Epidermal melanocyte (primary cell): Measurements from ENCODE around the gene EID1.

ENCODE experiments used
- DNase-seq: peaks from one replicate; pipeline ENCODE4 v3.0.0; 2011; ENCODE audit warnings: low spot score; ENCODE audit not compliant: insufficient read length

EID1 gene

DNA sequence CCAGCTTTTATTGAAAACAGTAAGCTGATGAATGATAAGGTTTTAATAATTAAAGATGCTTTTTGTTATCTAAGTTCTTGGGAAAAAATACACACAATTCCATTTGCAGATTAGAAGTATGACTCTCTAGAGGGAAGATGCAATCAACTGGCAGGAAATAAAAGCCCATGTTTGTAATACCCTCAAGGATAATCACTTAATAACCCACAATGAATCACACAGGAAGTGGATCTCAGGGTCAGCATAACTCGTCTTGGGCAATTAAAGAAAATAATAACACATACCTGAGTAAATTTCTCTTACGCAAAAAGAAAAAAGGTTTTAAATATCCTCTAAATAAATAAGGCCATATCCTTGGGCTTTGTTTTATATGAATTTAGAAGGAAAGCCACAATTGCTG, 9.4 kb upstream of the EID1 start:
- peak; percentile 42 for DNase-seq

DNA sequence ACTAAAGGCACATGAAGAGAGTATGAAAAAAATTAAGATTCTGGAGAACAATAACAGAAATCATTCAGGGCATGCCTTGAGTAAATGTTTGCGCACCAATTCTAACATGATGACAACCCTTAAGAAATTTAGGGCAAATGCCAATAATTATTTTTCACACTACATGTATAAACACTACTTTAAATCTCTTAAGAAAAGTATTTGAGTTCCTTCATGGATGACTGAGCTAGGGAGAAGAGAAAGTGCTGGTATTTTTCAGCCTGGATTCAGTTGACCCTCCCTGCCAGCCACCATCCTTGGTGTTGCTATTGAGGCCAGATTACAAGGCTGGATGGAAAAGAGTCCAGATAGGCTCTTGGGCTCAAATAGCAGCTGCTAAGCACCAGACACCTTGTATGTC, 8.0 kb upstream of the EID1 start:
- DNase-seq: no peak

DNA sequence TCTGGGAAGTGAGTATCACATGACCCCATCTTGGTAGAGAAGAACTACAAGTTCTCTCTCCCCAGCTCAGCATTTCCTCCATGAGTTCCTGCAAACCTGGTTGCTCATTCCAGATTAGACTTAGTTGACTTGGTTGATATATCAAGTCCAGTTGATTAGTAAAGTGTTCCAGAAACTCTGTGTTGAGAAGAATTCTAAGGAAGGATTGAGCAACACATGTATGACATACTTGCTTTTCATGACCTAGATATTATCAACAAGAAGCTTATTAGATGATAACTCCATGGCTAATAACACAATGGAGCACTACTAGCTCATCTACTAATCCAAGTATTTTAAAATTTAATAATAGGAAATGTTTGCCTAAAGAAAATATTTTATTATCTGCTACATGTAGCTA, 6.4 kb upstream of the EID1 start:
- no peak for DNase-seq

DNA sequence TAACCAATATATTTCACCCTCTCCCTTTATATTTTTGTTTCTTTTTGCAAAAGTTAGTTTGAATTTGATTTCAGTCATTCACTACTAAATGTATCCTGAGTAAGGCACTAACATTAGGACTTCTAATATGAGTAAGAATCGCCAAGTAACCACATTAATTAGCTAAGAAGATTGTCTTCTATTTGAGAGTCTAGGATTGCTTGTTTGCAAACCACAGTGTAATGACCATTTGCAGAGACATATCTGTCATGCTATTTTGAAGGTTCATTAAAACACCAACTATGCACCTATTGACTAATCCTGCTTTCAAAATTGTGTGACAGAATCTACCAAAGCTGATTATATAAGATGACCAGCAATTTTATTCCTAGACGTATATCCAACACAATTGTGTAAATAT, 5.3 kb upstream of the EID1 start:
- no peak for DNase-seq

DNA sequence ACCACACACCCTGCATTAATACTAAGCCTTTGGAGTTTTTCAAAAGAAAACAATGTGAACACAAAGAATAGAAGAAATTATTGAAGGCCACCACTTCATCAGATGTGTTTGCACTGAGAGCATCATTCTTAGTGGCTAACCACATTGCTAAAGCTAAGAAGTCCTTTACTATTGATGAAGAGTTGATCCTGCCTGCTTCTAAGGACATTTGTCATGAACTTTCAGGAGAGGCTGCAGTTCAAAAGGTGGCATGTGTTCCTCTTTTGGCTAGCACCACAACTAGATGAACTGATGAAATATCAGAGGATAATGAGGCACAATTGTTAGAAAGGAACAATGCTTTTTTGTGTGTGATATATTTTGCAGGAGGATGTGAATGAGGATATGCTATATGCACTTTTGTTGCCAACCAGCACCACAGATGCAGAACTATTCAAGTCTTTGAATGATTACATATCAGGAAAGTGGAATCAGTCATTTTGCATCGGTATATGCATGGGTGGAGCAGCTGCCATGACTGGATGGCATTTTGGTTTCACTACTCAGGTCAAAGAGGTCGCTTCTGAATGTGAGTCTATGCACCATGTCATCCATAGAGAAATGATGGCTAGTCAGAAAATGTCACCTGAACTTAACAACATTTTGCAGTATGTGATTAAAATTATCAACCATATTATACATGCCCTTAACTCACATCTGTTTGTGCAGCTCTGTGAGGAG, 2.5 kb upstream of the EID1 start:
- no peak for DNase-seq

- DNase-seq: no peak
Measured at GRCh38 chr15:48876057-48876456, 1.9 kb upstream of the EID1 start.

DNA sequence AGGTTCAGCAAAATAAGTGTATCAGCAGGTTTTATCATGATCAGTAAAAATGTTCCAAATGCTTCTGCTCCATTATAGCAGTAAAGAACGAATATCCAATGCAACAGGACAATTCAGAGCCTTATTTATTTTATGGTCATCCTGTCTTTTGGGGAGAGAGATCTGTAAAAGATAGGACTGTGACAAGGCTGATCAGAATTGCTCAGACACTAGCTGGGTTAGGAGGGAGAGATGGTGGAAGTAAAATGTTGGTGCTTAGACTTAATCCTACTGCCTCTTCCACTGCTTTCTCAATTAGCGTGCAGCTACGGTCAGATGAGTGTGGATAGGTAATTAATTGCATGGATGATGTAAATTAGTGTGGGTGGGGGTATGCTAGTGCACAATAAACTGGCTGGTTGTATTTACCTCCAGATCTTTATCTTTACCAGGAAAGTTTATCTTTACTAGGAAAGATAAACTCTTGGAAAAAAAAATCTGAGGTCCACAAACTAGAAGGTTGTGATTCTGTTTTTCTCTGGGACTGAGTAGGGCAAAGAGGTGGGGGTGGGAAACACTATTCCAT, 2.2 kb downstream of the EID1 start:
- no peak for DNase-seq

GRCh38 chr15:48883699-48884098, 5.8 kb downstream of the EID1 start:
- DNase-seq: no peak

GRCh38 chr15:48887144-48887543, 9.2 kb downstream of the EID1 start:
- no peak for DNase-seq

GRCh38 chr15:48888191-48888590, 10.3 kb downstream of the EID1 start:
- no peak for DNase-seq

DNA sequence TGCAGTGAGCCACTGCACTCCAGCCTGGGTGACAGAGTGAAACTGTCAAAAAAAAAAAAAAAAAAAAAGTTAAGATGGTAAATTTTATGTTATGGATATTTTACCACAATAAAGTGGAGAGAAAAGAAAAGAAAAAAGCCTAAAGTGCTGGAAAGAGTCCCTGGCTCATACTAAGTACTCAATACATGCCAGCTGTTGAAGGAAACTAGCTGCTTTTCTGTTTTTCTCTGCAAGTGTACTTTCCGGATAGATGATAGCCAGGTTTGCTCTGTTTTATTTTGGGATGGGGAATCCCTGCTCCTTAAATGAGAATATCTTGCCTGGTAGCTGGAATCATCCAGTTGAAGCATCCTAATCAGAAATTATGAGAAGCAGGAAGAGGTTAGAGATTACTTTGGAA, 10.9 kb downstream of the EID1 start:
- DNase-seq: no peak

DNA sequence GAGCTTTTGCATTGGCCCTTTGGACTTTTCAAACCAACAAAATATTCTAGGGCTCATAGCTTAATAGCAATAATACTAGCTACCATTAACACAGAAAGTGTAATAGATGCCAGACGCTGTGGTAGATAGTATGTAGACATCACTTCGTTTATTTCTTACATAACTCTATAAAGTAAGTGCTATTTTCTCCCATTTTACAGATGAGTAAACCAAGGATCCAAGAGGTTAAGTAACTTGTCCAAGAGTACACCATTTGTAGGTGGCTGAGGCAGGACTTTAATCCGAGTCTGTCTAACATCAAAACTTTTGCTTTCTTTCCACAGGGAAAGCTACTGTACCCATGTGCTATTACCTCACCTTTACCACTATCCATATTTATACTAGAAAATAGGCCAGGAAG, 12.0 kb downstream of the EID1 start:
- DNase-seq: no peak

DNA sequence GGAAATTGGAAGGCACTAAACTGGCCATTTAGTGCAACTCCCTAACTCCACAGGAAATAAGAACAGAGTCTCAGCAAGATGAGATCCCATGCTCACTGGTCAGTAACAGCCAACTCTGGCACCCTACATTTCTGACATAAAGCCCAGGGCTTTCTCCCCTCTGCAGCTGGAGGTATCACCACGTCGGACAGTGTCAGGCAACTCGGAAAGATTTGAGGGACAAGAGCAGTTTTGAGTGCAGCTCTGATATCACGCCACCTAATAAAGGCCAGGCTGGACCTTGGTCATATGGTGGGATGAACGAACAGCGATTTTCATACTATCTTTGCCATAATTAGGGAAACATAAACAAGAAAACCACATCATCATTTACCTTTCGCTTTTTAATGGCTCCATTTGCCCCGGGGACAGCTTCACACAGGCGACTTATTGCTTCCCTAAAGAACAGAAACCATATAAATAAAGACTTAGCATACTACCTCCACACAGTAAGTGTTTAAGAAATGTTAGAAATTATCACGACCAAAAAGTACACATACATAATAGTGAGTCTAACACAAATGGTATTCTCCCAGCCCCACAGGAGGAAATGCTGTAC, 12.5 kb downstream of the EID1 start:
- DNase-seq: no peak

DNA sequence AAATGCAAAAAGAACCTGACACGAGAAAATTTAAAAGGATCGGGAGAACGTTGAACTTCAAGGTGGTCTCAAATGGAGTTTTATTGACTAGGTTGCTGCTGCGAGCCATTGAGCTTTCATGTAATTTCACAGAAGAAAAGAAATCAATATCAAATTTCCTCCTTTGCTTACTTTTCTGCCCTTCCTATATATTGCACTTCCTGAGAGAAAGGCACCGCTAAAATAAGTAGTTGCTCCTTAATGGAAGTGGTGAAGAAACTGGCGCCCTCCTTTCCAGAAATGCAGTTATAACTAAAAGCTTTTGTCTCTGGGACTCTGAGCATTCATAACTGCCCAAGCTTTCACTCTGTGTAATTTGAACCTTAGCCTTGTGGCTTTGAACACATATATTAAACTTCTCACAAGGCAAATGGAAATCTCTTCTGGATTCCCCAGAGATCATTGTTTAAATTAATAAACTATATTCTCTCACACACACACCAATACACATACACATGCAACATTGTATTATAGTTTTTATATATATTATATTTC, 13.4 kb downstream of the EID1 start:
- DNase-seq: no peak

DNA sequence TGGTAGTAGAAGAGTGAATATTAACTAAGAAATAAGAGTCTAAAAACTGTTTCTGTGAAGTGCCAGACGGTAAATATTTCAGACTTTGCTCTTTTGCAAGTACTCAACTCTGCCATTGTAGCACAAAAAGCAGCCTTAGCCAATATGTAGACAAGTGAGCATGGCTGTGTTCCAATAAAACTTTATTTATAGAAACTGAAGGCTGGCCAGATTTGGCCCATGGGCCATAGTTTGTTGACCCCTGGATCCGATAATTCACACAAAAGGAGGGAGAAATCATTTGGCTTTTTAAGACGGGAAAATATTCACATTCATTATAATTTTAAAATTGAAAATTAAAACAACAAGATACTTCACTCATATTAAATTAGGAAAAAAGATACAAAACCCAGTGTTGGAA, 15.4 kb downstream of the EID1 start:
- no peak for DNase-seq

DNA sequence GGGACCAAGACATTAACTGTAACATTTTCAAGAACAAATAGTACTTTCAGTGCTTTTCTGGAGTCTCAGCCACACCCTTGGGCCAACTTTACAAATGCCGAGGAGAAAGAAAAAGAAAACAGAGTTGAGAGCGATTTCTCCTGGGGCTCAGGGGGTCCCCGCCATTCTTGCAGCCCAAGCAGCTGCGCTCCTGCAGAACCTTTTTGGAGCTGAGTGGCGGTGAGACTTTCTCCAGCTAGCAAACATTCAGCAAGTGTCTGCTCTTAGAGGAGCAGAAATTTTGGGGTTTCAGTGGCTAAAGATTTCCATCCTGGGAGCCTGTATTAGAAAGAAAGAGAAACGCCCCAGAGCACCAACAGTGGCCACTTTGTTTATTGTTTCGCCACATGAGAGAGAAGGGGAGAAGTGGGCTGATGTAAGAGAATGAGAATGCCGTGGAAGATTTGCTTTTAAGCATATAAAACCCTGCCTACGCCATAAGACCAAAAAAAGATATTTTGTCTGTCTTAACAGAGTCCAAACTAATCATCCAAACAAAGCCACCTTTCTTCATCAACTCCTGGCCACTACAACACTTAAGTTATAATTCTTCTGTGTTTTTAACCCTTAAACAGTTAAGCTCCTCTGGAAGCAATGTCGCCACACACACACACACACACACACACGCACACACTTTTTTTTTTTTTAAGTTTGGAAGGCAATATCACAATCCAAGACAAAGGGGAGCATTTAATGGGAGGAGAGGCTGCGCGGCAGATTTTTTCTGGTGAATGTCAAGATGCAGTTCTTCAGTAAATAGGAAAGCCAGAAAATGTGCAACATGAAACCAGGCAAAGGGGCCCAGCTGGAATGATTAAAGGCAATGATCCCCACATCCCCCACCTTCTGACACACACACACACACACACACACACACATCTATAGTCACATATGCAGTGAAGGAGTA, 19.2 kb downstream of the EID1 start:
- peak; percentile 52 for DNase-seq

- DNase-seq: no peak
Measured at GRCh38 chr15:48898032-48898431, 20.1 kb downstream of the EID1 start.

GRCh38 chr15:48898446-48898845, 20.5 kb downstream of the EID1 start:
- no peak for DNase-seq

DNA sequence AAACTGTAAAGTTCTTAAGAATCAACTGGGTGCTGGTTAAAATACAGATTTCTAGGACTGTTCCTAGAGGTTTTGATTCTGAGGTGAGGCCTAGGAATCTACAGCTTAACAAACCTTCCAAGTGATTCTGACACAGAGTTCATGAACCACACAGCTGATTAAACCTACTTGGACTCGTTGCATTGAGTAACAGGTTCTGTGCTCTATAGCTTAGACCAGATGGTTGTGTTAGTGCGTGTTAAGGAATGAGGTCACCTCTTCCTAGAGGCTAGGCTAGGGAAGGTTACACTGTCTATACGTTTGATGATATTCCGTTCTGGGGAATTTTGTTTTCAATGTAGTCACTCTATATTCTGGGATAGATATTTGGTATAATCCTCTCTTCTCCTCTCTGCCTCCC, 21.9 kb downstream of the EID1 start:
- no peak for DNase-seq

GRCh38 chr15:48904758-48905157, 26.8 kb downstream of the EID1 start:
- no peak for DNase-seq

DNA sequence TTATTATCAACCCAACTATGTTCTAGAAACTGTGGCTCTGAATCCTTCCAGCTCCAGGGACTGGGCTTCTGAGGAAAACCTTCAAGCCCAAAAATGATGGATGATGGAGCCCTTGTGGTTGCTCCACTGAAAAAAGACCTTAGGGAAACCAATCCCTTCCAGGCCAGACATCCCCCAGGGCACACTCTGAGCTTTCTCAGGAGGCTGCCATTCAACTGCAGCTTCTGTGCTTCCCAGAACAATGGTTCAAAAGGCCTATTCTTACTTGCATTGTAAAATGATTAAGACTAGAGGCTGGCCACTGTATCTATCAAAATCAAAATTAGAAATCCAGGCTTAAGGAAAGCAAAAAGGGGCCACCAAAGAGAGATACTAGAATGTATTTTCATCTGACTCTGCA, 27.3 kb downstream of the EID1 start:
- DNase-seq: no peak

GRCh38 chr15:48905847-48906246, 27.9 kb downstream of the EID1 start:
- no peak for DNase-seq
